ENCODE results near the gene CCDC158.

GRCh38 chr4:76429636-76430035, 8.7 kb upstream of the CCDC158 start:
- no peak for TF ChIP-seq CTCF (IDR thresholded peaks at IDR 0.05 in 2 of 3, conservative IDR thresholded peaks at IDR 0.05 in 1 of 3; ENCODE audit: control insufficient read depth in 2 of 3, extremely low read depth in 1 of 3, insufficient read depth in 1 of 3, low read depth in 3 of 3, low read length in 3 of 3)
- no peak for TF ChIP-seq ZNF274 (IDR thresholded peaks at IDR 0.05; ENCODE audit: insufficient read depth, insufficient read length)
- no peak for TF ChIP-seq SKIL (IDR thresholded peaks at IDR 0.05; ENCODE audit: low read depth, poor library complexity, severe bottlenecking)
- no peak for TF ChIP-seq SMC3 (IDR thresholded peaks at IDR 0.05; ENCODE audit: borderline replicate concordance, low read length)
- TF ChIP-seq ZNF24 (IDR thresholded peaks at IDR 0.05): no peak
- no peak for TF ChIP-seq MXI1 (IDR thresholded peaks at IDR 0.05; ENCODE audit: low read depth, low read length)
- TF ChIP-seq RCOR1 (conservative IDR thresholded peaks at IDR 0.05; ENCODE audit: low read depth, low read length): no peak
- TF ChIP-seq REST (IDR thresholded peaks at IDR 0.05; ENCODE audit: low read depth, low read length): no peak
- TF ChIP-seq USF2 (IDR thresholded peaks at IDR 0.05; ENCODE audit: borderline replicate concordance, low read depth, low read length): no peak
- TF ChIP-seq POU2F2 (IDR thresholded peaks at IDR 0.05; ENCODE audit: borderline replicate concordance, low read depth, low read length): no peak

Data from GM12878 (cell line).